Measurements from ENCODE around the gene PWWP2B.

GRCh38 chr10:132452651-132453469, 55.9 kb downstream of the PWWP2B start:
- TF ChIP-seq RELB (IDR thresholded peaks at IDR 0.05; ENCODE audit: low read depth): peak; percentile 49; the same call in 1 of the 2 replicates
- no peak for TF ChIP-seq EZH2 (IDR thresholded peaks at IDR 0.05; ENCODE audit: borderline replicate concordance, control insufficient read depth, low read depth, low read length)
- no peak for TF ChIP-seq POLR2A (IDR thresholded peaks at IDR 0.05; ENCODE audit: low read depth, low read length)
- TF ChIP-seq, protein P1, sequence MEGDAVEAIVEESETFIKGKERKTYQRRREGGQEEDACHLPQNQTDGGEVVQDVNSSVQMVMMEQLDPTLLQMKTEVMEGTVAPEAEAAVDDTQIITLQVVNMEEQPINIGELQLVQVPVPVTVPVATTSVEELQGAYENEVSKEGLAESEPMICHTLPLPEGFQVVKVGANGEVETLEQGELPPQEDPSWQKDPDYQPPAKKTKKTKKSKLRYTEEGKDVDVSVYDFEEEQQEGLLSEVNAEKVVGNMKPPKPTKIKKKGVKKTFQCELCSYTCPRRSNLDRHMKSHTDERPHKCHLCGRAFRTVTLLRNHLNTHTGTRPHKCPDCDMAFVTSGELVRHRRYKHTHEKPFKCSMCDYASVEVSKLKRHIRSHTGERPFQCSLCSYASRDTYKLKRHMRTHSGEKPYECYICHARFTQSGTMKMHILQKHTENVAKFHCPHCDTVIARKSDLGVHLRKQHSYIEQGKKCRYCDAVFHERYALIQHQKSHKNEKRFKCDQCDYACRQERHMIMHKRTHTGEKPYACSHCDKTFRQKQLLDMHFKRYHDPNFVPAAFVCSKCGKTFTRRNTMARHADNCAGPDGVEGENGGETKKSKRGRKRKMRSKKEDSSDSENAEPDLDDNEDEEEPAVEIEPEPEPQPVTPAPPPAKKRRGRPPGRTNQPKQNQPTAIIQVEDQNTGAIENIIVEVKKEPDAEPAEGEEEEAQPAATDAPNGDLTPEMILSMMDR (IDR thresholded peaks at IDR 0.05 in 2 of 3, conservative IDR thresholded peaks at IDR 0.05 in 1 of 3; ENCODE audit: control insufficient read depth in 2 of 3, extremely low read depth in 1 of 3, insufficient read depth in 1 of 3, low read depth in 3 of 3, low read length in 3 of 3): peak; percentile 81 to 97 (median 88)
- no peak for TF ChIP-seq ESRRA (IDR thresholded peaks at IDR 0.05; ENCODE audit: low read length)
- TF ChIP-seq POLR2AphosphoS5 (IDR thresholded peaks at IDR 0.05; ENCODE audit: low read length): no peak
